ENCODE data around the gene BOLA3. TPM values are rescaled to one million over a fixed set of nuclear protein-coding genes. Genes with fewer than 3 reads are reported as not detected.

Gene BOLA3
- total and polyA plus RNA-seq, 2 of the 4 experiments (the other 2 are of a cell fraction): 13.3 to 39.5 TPM

GRCh38 chr2:74101574-74102300 is 46.0 kb downstream of the BOLA3 start:
- Histone ChIP-seq H2AK5ac (ENCODE audit: low read depth, low read length) (no peak overlapping the region), H3K56ac (ENCODE audit: extremely low read depth, insufficient read depth, low read length) (no peak overlapping the region), H4K8ac (ENCODE audit: low read depth in 2 of 2, low read length in 2 of 2) (no peak overlapping the region), H2AFZ (replicated peaks; ENCODE audit: low read length, poor library complexity) (no peak overlapping the region), H2BK20ac (ENCODE audit: low read depth, low read length) (no peak overlapping the region), H3K23ac (ENCODE audit: low read depth, low read length) (no peak overlapping the region), H3K4me3 (ENCODE audit: insufficient read depth, low read depth, low read length) (no peak overlapping the region), H3K18ac (ENCODE audit: low read depth, low read length) (no peak overlapping the region), H4K5ac (ENCODE audit: low read depth, low read length) (no peak overlapping the region), H3K4me1 (ENCODE audit: control insufficient read depth, insufficient read depth, low read length) (no peaks in the 10 kb centered on the region), H3K4me2 (ENCODE audit: low read depth, low read length) (no peak overlapping the region), H3K79me1 (ENCODE audit: low read depth in 1 of 2, low read length in 2 of 2) (0 out of 4 replicates have a peak, but pooled peaks cover 0 to 3% of the 10 kb centered on the region in 2 experiments), H2BK120ac (ENCODE audit: low read depth, low read length) (no peak overlapping the region), H4K91ac (ENCODE audit: insufficient read depth, low read depth, low read length) (no peak overlapping the region), H4K20me1 (ENCODE audit: insufficient read depth, low read length) (no peaks in the 10 kb centered on the region), H2BK5ac (ENCODE audit: low read depth, low read length, poor library complexity, severe bottlenecking) (no peak overlapping the region), H3K9me3 (ENCODE audit: control insufficient read depth, insufficient read depth, low read length) (no peaks in the 10 kb centered on the region), H3K14ac (replicated peaks; ENCODE audit: low read depth, low read length) (no peak overlapping the region), H2AK9ac (replicated peaks; ENCODE audit: low read depth, low read length, poor library complexity) (no peak overlapping the region), H3K27ac (ENCODE audit: insufficient read depth, low read length) (no peak overlapping the region), H2BK15ac (ENCODE audit: low read depth, low read length) (no peak overlapping the region), H3K27me3 (ENCODE audit: control insufficient read depth, insufficient read depth, low read length) (no peaks in the 10 kb centered on the region), H3K9me1 (ENCODE audit: insufficient read depth, low read length) (no peaks in the 10 kb centered on the region), H3K9ac (ENCODE audit: low read depth, low read length) (no peak overlapping the region), H3K4ac (ENCODE audit: low read depth, low read length) (no peak overlapping the region), H3K36me3 (ENCODE audit: control insufficient read depth, insufficient read depth, low read length) (peaks cover 47% of the 10 kb centered on the region)
- ATAC-seq (ENCODE audit: low read depth) (no peak), DNase-seq (no peak)
- in situ Hi-C loops (cut with MboI; ENCODE audit: low sequenced_read_pairs) (no loop called here), dilution Hi-C loops (cut with HindIII; ENCODE audit: low sequenced_read_pairs, unreplicated experiment) (loop anchor here (25.0 kb wide), 1 partner anchor 264 kb away; the partner anchor contains the start of gene STAMBP), intact Hi-C loops (cut with micrococcal nuclease) (no loop called here)
- BruUV-seq (replicated peaks): no TSS peak
- TF ChIP-seq RCOR1 (IDR thresholded peaks at IDR 0.05; ENCODE audit: insufficient replicate concordance, low read length) (no peak), CHD1 (IDR thresholded peaks at IDR 0.05; ENCODE audit: low read depth, low read length) (no peak), USF2 (IDR thresholded peaks at IDR 0.05; ENCODE audit: low read depth, low read length) (no peak), RFX5 (IDR thresholded peaks at IDR 0.05; ENCODE audit: low read depth, low read length) (no peak), BHLHE40 (IDR thresholded peaks at IDR 0.05; ENCODE audit: low read depth, low read length) (no peak), CTCF (conservative IDR thresholded peaks at IDR 0.05; ENCODE audit: low read depth, low read length) (no peak), MAZ (IDR thresholded peaks at IDR 0.05; ENCODE audit: borderline replicate concordance, low read depth, low read length) (no peak), FOS (IDR thresholded peaks at IDR 0.05; ENCODE audit: low read depth, low read length) (no peak), CEBPB (IDR thresholded peaks at IDR 0.05; ENCODE audit: low read depth, low read length) (no peak), MAFK (IDR thresholded peaks at IDR 0.05; ENCODE audit: low read depth, low read length) (no peak), SMC3 (IDR thresholded peaks at IDR 0.05; ENCODE audit: low read depth, low read length) (no peak)
- CTCF ChIA-PET: interaction anchor here (0.6 kb wide), 1 partner anchor 808 kb away, joined by 3 read pairs; no protein-coding TSS in a partner anchor
- POLR2A ChIA-PET (ENCODE audit: unreplicated experiment): no interaction called here
- WGBS, 2 experiments (ENCODE audit: extremely low coverage in 2 of 2, insufficient read length in 1 of 2): 93% methylated on average over 19 of the region's 39 CpGs; no CpG with 5 or more reads in 1 of the 2 experiments
